Right renal cortex interstitium (tissue), 3 donors: ENCODE measurements around the gene KANSL1L. TPM values are rescaled to one million over a fixed set of nuclear protein-coding genes. Genes with fewer than 3 reads are reported as not detected.

Experiments used
- DNase-seq, 3 donors: peaks; one replicate each; pipeline ENCODE4 v3.0.0-alpha.2; 2013; ENCODE audit warnings: low read depth in 3 of 3, low spot score in 2 of 3
- polyA plus RNA-seq, 3 donors: library from polyadenylated mRNA; unstranded; fragments of 120-200 nt; gene quantifications; one replicate each; pipeline ENCODE4 v1.2.1, GENCODE V29; 2013; ENCODE audit not compliant: insufficient read length in 3 of 3

KANSL1L gene
- polyA plus RNA-seq, 3 donors: 53.4 to 56.3 (median 55.2) TPM

DNA sequence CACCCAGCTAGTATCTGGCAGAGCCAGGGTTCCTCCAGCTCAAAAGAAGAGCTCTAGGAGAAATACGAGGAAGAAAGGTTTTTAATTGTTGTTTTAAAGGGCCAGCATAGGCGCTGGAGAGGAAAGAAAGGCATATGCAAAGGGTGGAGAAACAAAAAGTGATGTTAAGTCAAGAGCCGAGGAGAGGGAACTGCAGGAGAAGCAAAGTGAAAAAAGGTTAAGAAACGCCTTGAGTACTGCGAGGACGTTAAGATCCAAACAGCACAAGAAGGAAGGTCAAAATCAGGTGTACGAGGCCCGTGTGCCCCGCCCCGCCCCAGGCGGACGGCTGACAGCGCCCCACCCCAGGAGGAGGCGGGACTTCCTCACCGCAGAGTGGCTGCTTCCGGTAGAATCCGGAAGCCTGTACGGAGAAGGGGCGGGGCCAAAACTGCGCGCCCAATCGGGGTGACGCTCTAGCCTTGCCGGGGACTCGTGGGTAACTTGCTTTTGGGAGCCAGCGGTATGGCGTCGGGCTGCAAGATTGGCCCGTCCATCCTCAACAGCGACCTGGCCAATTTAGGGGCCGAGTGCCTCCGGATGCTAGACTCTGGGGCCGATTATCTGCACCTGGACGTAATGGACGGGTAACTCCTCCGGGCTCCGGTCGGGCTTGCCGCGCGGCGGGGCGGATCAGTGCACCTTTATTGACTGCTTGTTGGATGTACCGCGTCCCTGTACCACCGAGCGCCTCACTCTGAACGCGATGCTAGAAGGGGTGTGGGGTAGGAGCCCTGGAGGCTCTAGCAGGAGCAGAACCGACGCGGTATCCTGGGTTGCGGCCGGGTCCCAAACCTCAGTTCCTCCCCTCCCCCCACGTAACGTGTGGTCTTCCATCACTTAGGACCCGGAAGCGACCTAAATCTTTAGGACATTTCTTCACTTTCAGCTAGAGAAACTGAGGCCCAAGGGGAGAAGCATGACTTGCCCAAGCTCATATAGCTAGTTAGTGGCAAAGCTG is 168.8 kb downstream of the KANSL1L start, which contains the start of gene RPE:
RPE (plus strand) TSS at position 481 of the 1,000 bp plus-strand sequence; CDS start at position 505, 24 bp downstream.
- DNase-seq: peak; percentile 81 to 91 (median 83)

DNA sequence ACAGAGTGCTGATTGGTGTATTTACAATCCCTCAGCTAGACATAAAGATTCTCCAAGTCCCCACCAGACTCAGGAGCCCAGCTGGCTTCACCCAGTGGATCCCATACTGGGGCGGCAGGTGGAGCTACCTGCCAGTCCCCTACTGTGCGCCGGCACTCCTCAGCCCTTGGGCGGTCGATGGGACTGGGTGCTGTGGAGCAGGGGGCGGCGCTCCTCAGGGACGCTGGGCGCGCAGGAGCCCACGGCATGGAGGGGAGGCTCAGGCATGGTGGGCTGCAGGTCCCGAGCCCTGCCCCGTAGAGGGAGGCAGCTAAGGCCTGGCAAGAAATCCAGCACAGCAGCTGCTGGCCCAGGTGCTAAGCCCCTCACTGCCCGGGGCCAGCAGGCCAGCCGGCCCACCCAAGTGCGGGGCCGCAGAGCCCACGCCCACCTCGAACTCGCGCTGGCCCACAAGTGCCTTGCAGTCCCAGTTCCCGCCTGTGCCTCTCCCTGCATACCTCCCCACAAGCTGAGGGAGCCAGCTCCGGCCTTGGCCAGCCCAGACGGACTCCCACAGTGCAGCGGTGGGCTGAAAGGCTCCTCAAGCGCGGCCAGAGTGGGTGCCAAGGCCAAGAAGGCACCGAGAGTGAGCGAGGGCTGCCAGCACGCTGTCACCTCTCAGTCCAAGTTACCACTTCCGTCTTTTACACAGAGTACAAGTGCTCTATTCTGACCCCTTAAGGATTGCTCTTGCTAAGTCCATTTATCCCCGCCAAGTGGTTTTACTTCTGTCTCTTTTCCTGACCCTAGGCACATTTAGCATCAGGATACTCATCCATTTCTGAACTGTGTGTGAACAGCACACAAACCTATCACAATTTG is 170.5 kb downstream of the KANSL1L start:
- no peak for DNase-seq

DNA sequence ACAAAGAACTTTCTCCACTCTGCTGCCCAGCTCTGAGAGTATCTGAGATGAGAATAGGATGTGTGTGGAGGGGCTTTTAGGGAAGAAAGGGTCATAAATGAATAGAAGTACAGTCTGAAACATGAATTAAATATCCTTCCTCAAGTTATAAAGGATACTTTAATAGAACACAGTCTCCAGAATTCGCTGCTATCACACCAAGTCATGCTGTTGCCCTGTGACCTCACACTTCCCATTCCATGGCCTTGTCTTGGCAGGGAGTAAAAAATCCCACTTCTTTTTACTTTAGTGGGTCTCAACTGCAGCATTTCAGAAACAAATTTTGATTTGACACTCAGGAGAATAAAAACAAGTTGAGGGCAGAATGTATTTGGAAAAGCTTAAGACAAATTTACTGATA is 172.6 kb downstream of the KANSL1L start:
- no peak for DNase-seq

DNA sequence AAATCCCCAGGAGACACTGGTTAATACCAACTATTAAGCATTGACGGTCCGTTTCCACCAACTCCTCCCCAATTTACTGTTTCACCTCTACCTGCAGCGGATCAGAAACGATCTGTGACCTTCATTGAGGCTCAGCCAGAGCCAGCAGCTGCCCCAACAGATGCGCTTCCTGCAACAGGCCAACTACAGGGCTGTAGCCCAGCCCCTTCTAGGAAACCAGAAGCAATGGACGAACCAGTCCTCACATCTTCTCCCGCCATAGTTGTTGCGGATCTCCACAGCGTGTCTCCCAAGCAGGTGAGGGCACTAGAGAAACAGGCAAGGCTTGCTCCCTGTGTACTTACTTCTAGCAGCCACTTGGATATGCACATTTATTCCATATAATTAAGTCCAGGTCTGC is 177.2 kb downstream of the KANSL1L start:
- no peak for DNase-seq

DNA sequence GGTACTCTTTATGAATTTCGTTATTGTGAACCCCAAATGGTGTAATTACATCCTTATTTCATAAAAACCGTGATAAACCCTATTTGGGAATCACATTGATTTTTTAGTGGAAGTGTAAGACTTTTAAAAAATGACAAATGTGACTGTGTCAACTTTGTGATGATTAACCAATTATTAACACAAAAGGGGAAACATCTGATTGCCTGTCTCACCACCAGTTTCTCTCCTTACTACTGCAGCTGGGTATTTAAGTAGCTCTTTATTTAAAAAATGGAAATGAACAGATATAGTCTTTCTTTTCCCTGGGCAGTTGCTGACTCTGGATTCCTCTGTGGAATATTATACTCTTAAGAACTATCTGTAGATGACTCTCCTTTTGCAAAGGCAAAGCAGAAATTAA is 180.4 kb downstream of the KANSL1L start:
- DNase-seq: no peak

DNA sequence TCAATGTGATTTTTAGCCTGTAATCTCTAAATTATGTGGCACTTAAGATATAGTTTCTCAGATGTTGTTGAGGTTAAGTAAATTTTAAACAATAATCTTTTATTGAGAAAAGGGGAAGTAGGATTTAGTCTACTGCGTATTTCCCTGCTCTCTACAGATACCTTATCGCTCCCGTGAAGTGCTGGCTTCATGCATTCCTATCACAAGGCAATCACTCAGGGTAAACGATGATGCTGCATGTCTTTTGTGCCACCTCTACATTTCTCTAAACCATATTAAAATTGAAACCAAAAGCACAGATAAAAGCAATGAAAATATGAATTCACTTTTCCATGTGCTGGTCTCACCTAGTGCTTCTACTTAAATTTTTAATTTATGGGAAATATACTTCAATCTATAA is 183.2 kb downstream of the KANSL1L start:
- DNase-seq: no peak

DNA sequence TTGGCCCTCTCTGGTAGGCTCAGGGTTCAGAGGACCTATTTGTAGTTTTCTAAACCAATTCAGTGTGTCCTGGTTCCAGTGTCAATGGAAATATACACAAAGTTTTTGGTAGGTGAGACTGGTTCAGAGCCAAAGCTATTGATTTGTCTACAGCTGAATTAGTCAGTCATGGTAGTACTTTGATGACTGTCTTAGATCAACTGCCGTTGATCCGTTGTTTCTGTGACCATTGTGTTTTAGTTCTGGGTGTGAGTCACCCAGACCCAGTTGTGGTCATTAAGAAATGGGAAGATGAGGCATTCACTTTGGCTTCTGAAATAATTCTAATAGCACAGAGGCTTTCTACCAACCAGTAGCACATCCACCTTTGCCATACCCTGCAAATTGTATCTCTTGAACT is 184.8 kb downstream of the KANSL1L start:
- no peak for DNase-seq

DNA sequence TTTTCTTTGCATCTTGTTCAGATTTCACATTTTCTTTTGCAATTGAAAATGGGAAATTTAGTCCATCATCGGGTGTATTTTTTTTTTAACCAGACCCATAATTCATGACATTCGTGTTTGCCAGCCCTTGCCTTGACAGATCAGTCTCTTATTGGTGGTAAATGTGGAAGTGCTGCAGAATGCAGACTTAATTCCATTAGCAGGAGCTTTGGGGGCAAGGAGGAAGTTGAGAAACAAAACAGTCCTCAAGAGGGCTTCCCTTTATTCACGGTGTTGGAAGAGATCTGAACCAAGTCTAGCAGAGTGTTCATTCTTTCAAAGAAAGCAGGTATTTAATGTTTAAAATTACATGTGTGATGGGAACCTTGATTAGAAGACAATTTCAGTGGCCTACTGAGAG is 185.3 kb downstream of the KANSL1L start:
- DNase-seq: no peak

DNA sequence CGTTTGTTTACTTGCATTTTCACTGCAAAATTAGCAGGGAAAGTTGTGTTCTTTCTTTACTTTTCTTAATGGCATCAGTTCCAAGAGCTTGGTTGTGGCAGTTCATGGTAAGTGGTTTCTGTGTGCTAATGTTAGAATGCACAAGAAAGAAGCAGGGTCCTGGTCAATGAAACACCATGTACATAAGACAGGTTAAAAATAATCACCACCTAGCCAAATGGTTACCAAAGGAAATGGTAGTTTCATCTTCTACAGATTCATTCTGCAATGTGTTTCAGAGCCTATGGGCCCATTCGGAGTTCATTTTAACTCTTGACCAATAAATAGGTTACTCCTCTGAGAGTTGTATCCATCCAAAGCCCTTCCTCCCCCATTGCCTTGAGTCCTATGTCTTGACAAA is 186.9 kb downstream of the KANSL1L start:
- DNase-seq: no peak

DNA sequence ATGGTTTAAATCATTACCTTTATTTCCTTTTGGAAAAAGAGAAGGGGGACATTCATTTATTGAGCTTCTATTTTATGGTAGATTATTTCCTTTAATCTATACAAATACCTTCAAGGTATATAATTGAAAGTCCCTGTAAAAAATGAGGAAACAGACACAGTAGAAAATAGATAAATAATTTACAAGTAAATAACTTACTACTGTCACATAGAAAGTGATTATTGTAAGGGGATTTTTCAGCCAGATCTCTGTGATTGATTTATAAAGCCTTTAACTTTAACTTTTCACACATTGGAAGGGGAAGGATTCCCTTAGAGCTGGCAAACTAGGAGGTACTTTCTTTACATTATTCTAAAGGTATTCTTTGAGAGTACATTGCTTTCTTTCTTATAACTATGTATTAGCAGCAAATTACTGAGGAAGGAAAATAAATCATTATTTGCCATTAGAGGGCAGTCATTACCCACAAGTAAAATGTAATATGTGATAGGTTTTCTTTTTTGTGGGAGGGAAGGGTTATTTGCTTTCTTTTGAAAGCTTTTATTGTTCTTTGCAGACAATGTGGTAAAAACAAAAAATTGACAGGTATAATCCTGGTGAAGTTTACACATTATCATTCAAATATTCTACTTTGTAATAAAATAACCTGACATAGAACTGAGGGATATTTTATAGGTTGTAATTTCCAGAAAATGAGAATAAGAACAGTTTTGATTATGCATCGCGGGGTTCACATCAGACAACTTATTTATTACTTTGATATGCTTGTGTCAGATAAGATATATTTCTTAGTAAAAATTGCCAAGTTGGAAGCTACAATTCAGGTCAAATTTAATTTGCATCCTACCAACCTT is 193.6 kb downstream of the KANSL1L start:
- peak in 1 of 3 donors; percentile 16 for DNase-seq

DNA sequence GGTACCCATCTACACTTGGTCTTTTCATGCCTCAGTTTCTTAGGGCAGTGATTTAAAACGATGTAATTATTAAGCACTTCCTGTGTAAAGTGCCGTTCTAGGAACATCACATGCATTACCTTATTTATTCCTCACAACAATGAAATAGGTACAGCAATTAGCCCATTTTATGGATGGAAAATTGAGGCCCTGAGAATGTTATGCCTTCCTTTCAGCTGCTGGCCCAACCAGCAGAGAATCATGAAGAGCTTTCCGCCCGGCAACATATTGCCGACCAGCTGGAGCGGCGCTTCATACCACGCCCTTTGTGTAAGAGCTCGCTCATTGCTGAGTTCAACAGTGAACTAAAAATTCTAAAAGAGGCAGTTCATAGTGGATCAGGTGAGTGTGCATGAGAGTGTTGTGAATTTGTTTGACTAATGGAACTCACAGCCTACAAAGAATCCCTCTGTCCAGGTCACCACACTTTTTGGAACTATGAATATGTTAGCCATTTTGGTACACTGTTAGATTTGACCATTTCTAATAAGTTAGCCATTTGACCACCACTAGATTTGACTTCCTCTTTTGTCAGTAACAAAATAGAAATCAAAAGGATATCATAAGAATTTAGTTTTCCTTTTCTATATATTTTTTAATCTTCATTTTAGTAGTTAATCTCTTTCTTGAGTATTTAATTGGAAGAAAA is 194.4 kb downstream of the KANSL1L start:
- DNase-seq: no peak

DNA sequence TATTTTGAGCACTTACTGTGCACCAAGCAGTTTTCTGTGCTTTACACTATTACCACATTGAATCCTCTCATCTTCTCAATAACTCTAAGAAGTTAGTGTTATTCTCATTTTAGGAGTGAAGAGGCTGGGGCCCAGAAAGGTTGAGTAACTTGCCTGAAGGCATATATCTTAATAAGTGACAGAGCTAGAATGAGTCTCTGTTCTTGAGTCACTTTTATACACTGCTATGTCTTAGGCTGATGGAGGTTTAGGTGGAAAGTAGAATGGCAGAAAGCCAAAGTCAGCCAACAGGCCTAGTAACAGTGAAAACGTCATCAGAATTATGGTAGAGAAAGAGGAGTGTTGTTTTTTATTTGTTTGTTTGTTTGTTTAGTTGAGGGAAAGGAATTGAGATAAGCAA is 196.6 kb downstream of the KANSL1L start:
- DNase-seq: no peak

DNA sequence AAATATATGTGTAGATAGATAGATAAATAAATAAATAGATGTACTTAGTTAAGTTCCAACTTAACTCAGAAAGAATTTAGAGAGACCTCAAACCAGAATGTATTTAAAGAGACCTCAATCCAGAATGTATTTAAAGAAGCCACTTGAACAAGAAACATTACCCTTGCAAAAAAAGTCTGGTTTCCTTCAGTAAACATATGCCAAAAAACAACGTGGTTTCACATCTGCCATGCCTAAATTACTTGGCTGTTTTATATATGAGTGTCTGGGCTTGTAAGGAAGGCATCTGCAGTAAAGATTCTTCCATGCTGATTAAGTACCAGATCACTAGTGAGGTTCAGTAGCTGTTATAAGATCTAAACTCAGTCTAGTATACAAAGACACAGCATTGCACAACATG is 197.9 kb downstream of the KANSL1L start:
- DNase-seq: no peak

Other genes with a start within 250 kb of the KANSL1L start
- 10 to 100 TPM; 63.2 to 68.2 (median 63.5) TPM for gene RPE, start 168.8 kb downstream of the KANSL1L start, polyA plus RNA-seq
- 10 to 100 TPM; 18.2 to 19.4 (median 18.5) TPM for gene ACADL, start 54.0 kb upstream of the KANSL1L start, polyA plus RNA-seq
- gene MYL1, start 143.8 kb upstream of the KANSL1L start, polyA plus RNA-seq: under 1 TPM in 1 of 3 donors, not detected in 2; 0.14 TPM